ENCODE measurements around the gene SOX14.

The SOX14 gene

DNA sequence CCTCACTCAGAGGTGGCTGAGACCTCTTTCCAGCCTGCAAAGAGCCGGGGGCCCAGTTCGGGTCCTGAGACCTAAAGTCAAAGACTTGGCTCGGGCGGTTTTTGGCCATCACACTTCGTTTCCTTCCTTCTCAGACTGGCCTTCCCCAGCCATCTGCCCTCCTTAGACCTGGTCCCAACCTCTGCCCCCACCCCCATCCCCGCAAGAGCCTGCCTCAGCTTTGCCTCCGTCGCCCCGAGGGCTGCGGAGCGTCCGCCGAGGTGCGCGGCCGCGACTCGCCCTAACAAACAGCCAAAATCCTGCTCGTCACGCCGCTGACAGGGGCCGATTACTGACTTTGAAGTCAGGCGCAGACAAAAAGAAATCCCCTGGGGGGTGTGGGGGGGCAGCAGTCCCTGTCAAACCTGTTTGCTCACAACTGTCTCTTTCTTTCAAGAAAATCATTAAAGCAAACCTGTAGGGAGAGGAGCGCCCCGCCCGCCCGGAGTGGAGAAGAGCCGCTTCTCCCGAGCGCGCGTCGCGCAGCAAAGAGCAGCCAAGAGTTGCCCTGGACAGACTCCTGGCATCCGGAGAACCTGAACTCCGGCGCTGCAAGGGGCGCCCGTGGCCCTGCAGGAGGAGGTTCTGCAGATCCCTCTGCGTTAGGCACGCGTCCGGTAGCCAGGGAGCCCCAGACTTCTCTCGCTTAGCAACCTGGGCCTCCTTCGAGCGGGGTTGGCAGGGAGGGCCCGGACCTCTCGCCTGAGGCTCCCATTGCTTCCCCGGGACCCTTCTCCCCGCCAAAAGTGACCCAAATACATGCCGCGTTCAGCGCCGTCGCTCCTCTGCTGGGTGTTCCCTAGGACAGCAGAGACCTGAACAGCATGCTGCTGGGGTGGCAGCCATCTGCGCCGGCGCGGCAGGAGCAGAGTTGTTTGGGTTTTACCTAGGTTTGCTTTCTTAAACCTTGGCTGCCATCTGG, 4.5 kb downstream of the SOX14 start:
- no peak for DNase-seq

DNA sequence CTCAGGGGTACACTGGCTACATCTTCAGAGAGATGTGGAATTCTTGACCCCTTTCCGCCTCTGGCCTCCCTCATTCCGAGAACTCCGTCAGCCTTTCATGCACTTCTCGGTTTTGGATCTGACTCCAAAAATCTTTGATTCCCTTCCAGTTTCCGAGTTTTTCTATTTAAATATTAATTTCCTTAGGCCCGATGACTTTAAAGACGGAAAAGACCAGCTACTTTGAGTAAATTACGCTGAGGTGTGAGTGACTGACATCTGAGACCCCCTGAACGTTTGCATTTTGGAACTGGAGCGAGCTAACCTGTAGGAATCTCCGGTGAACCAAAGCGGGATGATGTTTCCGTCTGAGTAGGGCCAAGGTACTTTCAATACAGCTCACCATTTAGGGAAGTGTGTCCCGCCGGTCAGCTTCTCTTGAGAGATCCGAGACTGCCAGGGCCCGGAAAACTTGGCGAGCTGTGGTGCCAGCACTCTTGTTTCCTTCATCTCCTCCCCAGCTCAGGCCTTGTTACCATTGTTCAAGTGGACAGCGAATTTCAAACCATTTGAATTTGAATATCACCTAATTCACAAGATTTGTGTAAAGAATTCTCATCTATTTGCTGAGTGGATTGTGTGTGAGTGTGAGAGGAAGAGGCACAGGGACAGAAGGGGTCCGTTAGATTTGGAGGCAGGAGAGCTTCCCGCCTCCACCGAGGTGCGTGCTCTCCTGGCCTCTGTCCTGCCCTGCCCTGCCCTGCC, 5.4 kb downstream of the SOX14 start:
- DNase-seq = no peak

DNA sequence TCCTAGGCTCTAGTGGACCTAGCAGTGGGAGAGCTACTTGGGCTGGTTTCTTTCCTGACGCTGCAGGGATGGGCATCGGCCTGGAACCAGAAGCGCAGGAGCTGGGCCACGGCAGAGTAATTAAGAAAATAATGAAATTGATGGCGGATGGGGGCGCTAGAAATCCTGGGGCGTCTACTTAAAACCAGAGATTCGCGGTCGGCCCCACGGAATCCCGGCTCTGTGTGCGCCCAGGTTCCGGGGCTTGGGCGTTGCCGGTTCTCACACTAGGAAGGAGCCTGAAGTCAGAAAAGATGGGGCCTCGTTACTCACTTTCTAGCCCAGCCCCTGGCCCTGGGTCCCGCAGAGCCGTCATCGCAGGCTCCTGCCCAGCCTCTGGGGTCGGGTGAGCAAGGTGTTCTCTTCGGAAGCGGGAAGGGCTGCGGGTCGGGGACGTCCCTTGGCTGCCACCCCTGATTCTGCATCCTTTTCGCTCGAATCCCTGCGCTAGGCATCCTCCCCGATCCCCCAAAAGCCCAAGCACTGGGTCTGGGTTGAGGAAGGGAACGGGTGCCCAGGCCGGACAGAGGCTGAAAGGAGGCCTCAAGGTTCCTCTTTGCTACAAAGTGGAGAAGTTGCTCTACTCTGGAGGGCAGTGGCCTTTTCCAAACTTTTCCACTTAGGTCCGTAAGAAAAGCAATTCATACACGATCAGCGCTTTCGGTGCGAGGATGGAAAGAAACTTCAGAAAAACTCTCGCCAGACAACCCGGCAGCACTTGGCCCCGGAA, 6.1 kb downstream of the SOX14 start:
- DNase-seq = no peak

DNA sequence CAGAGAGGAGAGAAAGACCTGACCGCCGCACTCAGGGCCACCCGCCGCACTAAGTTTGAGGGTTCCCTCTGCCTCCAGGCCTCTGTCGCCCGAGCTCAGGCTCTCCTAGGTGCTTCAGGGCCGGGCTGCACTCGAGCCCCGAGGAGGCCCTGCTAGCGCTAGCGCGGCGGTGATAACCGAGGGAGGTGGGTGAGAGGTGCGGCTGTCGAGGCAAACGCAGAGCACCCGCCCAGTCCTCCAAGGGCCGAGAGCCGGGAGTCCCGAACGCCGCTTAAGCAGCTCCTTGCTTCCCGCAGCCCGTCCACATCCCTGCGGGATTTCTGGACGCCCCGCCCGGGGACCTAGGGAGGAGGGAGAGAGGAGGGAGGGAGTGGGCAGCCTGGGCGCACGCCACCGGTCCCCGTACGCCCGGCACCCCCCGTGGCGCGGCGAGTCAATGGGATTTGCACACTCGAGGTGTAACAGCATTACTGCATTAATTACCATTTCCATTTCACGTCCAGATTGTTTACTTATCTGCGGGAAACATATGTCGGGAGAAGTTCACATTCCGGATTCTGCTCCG, 6.8 kb downstream of the SOX14 start:
- peak in 1 of 2 experiments; percentile 14 for DNase-seq

DNA sequence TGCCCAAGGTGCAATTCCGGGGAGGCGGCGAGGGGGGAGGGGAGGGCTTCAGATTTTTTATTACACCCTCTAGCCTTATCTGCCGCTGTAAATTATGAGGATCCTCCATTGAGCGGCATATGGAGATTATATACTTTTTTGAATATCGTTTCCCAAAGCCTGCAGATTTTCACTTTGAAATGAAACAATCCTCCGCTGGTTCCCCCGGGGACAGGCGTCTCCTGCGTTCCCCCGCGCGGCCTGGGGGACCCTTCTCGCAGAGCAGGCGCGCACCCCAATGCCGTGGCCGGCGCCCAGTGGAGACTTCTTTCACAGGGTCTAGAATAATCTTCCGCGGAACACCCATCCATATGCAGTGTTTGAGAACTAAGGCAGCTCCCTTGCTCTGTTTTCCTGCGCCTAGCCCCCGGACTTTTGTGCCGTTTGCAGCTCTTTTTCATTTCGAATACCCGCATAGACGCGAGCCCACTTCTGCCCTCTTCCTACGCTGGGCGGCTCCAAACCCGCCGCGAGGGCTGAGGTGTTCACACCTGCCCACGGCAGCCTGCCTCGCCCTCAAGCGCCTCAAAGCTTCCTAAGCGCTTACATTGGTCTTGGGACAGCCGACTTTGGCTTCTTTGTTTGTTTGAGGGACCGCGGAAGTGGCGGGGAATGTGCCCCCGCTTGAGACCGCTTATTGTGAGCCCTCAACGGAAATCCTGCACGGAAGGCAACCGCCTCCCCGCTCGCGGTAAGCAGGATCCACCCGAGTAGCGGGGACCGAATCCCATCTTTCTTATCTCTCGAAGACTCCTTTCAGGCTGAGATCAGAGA, 7.5 kb downstream of the SOX14 start:
- DNase-seq = no peak

DNA sequence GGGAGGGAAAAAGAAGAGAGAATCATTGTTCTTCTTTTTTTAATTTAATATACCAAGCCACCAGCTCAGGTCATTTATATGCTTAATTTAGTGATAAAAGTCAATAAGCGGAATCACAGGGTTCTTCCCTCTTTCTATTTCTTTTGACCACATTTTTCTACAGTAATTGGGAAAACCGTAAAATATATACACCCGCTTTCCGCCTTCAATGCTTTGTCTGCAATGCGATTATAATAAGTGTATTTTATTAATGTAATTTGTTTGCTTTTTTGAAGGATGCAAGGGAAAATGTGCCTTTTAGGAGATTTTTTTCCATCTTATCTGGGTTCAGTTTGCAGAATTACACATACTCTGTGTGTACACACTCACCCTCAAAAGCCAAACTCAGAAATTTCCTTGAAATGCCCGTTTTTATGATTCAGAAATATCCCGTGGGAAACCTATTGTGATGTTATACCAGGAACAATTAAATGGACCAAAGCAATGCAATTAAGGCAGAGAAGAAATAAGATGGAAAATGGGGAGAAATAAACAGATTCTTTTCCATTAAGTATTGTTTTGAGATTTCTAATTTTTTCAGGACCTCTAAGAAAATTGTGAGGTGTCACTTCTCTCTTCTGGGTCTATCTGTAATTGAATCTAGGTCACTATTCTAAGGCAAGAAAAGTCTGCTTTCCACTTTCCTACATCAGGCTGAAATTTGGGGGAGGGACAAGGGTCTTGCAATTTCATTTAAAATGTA, 8.3 kb downstream of the SOX14 start:
- DNase-seq = no peak

DNA sequence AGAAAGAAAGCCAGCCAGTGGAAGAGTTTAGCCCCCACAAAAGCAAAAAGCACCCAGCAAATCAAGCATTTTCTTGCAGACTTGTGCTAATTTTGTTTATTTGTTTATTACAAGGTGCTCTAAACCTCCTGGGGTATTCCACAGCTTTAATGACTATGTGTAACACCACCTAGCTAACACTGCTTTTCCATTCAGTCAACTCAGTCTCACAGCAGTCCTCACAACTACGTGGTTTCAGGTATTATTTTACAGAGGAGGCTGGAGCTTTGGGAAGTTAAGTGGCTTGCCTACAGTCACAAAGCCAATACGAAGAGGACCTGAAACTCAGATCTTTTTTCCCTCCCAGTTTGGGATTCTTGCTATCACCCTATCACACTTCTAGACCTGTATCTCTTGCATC, 14.8 kb downstream of the SOX14 start:
- no peak for DNase-seq

DNA sequence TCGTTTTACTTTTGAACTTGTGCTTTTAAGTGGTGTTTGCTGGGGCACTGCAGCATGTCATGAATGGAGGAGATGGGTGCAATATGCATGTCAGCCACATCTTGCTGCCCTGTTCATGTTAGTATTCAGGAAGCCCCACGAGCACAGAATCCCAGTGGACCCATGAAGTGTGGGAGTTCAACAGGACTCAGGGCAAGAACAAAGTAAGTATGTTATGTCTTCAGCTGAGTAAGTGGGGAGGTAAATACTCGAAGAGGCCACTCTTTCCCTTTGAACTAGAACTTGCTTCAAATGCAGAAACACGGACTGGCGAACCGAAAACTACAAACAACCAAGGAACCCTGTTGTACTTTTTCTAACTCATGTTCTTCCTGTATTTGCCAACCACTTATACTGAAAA, 23.4 kb downstream of the SOX14 start:
- DNase-seq = no peak

DNA sequence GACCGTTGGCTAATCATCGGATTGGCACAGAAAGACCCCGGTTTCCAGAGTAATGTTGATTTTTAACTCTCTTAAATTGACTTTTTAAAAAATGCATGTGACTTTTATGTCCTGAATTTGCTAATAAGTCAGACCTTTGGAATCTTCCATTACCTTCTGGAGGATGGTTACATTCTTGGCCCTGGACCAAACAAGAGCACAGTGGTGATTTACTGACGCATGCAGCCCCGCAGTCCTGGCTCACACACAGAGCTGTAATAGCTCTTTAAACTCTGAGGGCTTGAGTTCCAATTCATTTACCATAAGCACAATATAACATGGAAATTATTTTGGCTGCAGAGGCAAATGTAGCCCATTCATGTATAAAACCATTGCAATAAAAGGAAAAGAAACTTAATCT, 25.1 kb downstream of the SOX14 start:
- no peak for DNase-seq

DNA sequence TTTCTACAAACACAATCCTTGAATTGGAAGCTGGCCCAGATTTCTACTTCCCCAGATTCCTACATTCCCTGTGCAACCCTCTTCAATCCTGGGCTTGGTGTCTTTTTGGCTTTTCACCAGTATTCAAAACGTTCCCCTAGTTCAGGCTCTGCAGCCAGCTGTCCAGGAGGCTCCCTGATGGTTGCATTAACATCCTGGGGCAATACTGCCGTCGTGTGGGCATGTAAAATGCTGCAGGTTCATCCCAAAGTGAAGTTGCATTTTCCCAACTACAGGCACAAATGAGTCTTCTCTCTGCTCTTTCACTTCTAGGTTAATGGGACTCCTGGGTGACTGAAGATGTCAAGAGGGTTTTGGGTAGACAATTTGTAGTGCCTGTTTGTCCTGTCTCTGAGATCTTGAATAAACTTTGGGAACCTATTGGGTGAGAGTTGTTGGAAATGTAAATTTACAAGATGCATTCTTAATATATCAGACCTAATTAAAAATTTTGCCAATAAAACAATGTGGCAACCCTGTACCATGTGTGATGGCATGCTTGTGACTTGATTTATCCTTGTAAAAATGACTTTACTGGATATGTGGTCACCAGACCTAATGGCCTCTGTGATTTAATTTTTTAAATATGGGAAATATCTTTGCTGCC, 28.6 kb downstream of the SOX14 start:
- peak in 1 of 2 experiments; percentile 36 for DNase-seq

DNA sequence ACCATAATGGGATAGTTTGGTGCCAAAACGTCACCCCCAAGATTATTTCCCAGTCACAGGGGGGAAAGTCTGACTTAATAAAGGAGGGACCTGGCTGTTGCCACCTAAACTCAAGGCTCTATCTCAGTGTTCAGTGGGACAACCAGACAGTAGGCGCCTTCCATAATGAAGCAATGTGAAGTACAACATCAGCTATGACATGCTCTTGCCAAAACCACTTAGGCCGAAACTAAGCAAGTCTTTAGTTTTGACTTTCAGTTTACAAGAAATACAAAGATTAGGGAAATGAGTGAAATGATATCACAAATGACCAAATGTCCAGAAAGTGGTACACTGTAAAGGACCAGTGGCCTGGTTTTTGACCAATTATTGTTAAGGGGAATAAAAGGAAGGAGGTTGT, 32.9 kb downstream of the SOX14 start:
- DNase-seq = no peak

DNA sequence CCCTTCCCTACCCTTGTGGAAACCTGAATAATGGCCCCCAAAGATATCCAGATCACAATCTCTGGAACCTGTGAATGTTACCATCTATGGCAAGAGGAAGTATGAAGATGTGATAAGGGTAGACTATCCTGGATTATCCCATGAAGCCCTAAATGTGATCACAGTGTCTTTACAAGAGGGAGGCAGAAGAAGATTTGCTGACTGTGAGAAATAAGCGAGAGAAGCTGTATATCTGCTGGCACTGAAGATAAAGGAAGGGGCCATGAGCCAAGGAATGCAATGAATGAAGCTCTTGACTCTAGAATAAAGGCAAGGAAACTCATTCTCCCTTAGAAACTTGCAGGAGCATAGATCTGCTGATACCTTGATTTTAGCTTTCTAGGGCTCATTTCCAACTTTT, 39.1 kb downstream of the SOX14 start:
- no peak for DNase-seq

DNA sequence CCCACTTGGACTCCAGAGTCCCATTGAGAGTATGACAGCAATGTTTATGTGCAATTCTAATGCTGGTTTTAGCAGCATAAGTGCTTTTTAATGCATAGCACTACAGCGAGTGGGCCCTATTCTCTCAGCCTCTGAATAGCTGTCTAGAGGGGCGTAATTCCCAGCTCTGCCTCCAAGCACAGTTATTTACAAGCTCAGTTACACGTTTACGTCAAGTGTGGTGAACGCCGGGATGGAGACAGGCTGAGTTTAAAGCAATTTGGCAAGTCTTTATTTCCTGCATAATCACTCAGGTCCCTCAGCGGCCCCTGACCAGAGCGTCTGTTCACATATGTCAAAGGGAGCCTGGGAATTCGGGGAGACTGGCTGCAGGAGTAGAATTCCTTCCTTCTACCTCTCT, 43.9 kb downstream of the SOX14 start:
- no peak for DNase-seq

DNA sequence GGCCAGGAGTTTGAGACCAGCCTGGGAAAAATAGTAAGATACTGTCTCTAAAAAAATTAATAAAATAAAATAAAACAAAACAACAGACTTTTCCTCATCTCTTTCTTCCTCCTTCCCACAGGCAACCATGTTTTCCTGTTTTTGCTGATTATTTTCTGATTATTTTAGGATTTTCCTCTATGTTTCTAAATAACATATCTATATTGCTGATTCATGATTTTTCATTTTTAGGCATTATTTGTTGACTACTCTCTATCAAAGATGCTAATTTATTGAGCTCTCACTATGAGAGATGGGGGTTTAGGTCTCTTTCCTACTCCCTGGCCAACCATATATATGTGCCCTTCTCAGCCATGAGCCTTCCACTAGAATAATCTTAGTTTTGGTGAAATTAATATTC, 45.4 kb downstream of the SOX14 start:
- DNase-seq = no peak

DNA sequence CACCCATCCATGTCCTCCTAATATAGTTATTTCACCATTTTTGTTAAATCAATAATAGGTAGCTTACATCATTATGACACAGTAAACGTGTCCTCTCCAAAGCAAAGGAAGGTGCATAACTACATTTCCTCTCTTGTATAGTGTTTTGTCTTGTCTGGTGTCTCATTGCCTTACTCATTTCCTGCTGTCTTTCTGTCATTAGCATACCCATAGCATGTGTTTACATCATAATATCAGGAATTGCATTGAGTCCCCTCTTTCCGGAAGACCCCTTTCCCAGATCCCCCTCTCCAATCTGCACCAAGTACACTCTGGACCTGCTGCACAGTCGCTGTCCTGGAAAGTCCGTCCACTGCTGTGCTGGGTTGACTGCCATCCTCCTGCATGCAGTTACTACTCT, 47.9 kb downstream of the SOX14 start:
- DNase-seq = no peak

DNA sequence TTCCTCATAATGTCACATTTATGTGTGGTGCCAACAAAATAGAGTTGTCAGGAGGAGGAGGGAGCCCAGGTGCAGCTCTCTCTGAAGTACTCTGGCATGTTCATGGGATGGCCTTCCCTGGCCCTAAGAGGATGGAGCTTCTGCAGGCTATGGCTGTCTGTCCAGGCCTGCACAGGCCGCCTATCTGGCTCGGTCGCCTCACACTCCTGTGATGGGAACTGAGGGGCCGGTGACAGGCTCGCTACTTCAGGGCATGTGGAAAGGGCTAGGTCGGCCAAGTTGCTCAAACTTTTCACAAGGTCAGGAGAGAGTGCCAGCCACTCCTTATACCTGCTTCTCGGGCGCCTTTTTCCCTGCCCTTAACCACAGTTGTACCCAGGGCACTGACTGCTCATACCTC, 51.1 kb downstream of the SOX14 start:
- DNase-seq = no peak

All from NCI-H2081 (cell line).